K562 (cell line): ENCODE data around the gene TUBA1B. TPM values are rescaled to one million over a fixed set of nuclear protein-coding genes. Genes with fewer than 3 reads are reported as not detected.

Experiments
- BRCA1 ChIP-seq, 2 experiments: fragments of 450-650 bp in 1 of 2; sonication (generic) in 1 of 2; formaldehyde crosslinking in 1 of 2; IDR thresholded peaks; 2 replicates each; pipeline versions ENCODE4 v1.5.0 to v1.6.1; 2017 to 2020; ENCODE audit warnings: mild to moderate bottlenecking in 1 of 2, missing genetic modification reagents in 1 of 2
- CHCHD3 ChIP-seq: fragments of 250-450 bp; sonication (Bioruptor Pico); IDR thresholded peaks from 2 replicates; pipeline ENCODE4 v2.1.2; 2022; ENCODE audit warnings: mild to moderate bottlenecking
- DDX20 ChIP-seq: fragments of 450-650 bp; IDR thresholded peaks from 2 replicates; pipeline ENCODE4 v1.6.1; 2016; ENCODE audit warnings: missing genetic modification characterization, low read depth, mild to moderate bottlenecking, missing compliant biosample characterization, moderate library complexity
- FOSL1 ChIP-seq: fragments of 200-800 bp; sonication (Bioruptor generic); conservative IDR thresholded peaks from 2 replicates; pipeline ENCODE4 v1.6.1; 2016; ENCODE audit warnings: missing genetic modification characterization, missing compliant biosample characterization
- GTF2F1 ChIP-seq: IDR thresholded peaks from 2 replicates; pipeline ENCODE4 v1.6.1; 2011; ENCODE audit warnings: low read depth, low read length, improper control_type of control experiment
- KDM5B ChIP-seq: fragments of 200-600 bp; sonication (generic); IDR thresholded peaks from 2 replicates; pipeline ENCODE4 v1.6.1; 2012; ENCODE audit warnings: low read depth, mild to moderate bottlenecking, moderate library complexity, low read length, control low read depth, inconsistent platforms; ENCODE audit not compliant: insufficient replicate concordance
- KLF13 ChIP-seq: fragments of 450-650 bp; IDR thresholded peaks from 2 replicates; pipeline ENCODE4 v1.6.1; 2016; ENCODE audit warnings: missing genetic modification characterization, low read depth, mild to moderate bottlenecking, missing compliant biosample characterization, moderate library complexity, borderline replicate concordance
- LARP7 ChIP-seq: fragments of 450-650 bp; IDR thresholded peaks from 2 replicates; pipeline ENCODE4 v1.6.1; 2016
- MAZ ChIP-seq, 2 experiments: fragments of 450-650 bp in 1 of 2; sonication (generic) in 1 of 2; formaldehyde crosslinking; IDR thresholded peaks in 1 of 2; conservative IDR thresholded peaks in 1 of 2; 2 replicates each; pipeline versions ENCODE4 v1.4.0 to v1.5.0; 2020; ENCODE audit warnings: mild to moderate bottlenecking in 1 of 2, missing genetic modification reagents in 1 of 2
- PHB2 ChIP-seq: fragments of 450-650 bp; IDR thresholded peaks from 2 replicates; pipeline ENCODE4 v1.6.1; 2017; ENCODE audit warnings: low read depth
- PTBP1 ChIP-seq: fragments of 200-400 bp; formaldehyde crosslinking; IDR thresholded peaks from 2 replicates; pipeline ENCODE4 v1.6.1; 2017; ENCODE audit warnings: low read depth, low read length
- RBBP5 ChIP-seq: fragments of 200-600 bp; sonication (generic); IDR thresholded peaks from 2 replicates; pipeline ENCODE4 v1.6.1; 2012; ENCODE audit warnings: borderline replicate concordance, mild to moderate bottlenecking, low read length, control low read depth, inconsistent platforms; ENCODE audit not compliant: insufficient read depth, poor library complexity, severe bottlenecking
- RBFOX2 ChIP-seq: fragments of 200-400 bp; formaldehyde crosslinking; IDR thresholded peaks from 2 replicates; pipeline ENCODE4 v1.6.1; 2017; ENCODE audit warnings: low read depth, mild to moderate bottlenecking, low read length, moderate library complexity
- SRF ChIP-seq, 2 experiments: fragments of 250-450, 450-650 bp in 1 of 2; sonication (Bioruptor Pico) in 1 of 2; sonication (generic) in 1 of 2; formaldehyde crosslinking; IDR thresholded peaks; 2 replicates each; pipeline versions ENCODE4 v1.5.0 to v1.5.1; 2020 to 2022; ENCODE audit warnings: mild to moderate bottlenecking in 1 of 2, missing genetic modification reagents in 1 of 2
- STAT5A ChIP-seq: IDR thresholded peaks from 2 replicates; pipeline ENCODE4 v1.6.1; 2012; ENCODE audit warnings: low read length, inconsistent platforms, borderline replicate concordance
- TAF1 ChIP-seq: IDR thresholded peaks from 2 replicates; pipeline ENCODE4 v1.6.1; 2011; ENCODE audit warnings: mild to moderate bottlenecking, low read length, moderate library complexity; ENCODE audit not compliant: insufficient read depth, control insufficient read depth, severe bottlenecking; ENCODE audit errors: extremely low read depth
- TCF7 ChIP-seq: sonication (generic); IDR thresholded peaks from 2 replicates; pipeline ENCODE4 v1.6.1; 2016; ENCODE audit warnings: antibody characterized with exemption, borderline replicate concordance
- TEAD1 ChIP-seq, 2 experiments: fragments of 450-650 bp in 1 of 2; sonication (generic) in 1 of 2; formaldehyde crosslinking; IDR thresholded peaks; 2 replicates each; pipeline versions ENCODE4 v1.4.0 to v1.8.0; 2020 to 2022; ENCODE audit warnings: mild to moderate bottlenecking in 2 of 2, missing genetic modification reagents in 1 of 2
- TEAD2 ChIP-seq: fragments of 450-650 bp; IDR thresholded peaks from 2 replicates; pipeline ENCODE4 v1.6.1; 2016; ENCODE audit warnings: missing genetic modification characterization, control low read depth, missing compliant biosample characterization
- WHSC1 ChIP-seq: IDR thresholded peaks from one replicate; pipeline ENCODE4 v1.6.1; 2012; ENCODE audit warnings: low read length, control low read depth, inconsistent platforms
- ZNF778 ChIP-seq: fragments of 450-650 bp; formaldehyde crosslinking; IDR thresholded peaks from 2 replicates; pipeline ENCODE4 v1.4.0; 2020; ENCODE audit warnings: mild to moderate bottlenecking, moderate library complexity
- ZNF785 ChIP-seq: fragments of 250-450 bp; sonication (Bioruptor Pico); IDR thresholded peaks from 2 replicates; pipeline ENCODE4 v1.4.0; 2020; ENCODE audit warnings: mild to moderate bottlenecking
- polyA plus RNA-seq, 8 experiments: library from polyadenylated mRNA; depleted of rRNA in 4 of 8; stranded (reverse) in 5 of 8; unstranded in 3 of 8; fragments of >200 nt; fragmentation: Nextera tagmentation in 2 of 8; fragmentation: Illumina TruSeq in 1 of 8; extraction: Ambion mirVana in 2 of 8; extraction: Trizol in 1 of 8; gene quantifications; 2 replicates each; pipeline versions ENCODE4 v1.2.1 to v1.2.3, GENCODE V29; 2011 to 2014; ENCODE audit warnings: inconsistent platforms in 1 of 8, missing spikeins in 1 of 8
- total RNA-seq, 7 experiments: library from RNA; depleted of rRNA in 6 of 7; stranded (reverse); fragments of >200 nt in 6 of 7; fragmentation: Illumina TruSeq in 2 of 7; extraction: Trizol in 2 of 7; gene quantifications; 2 replicates each; pipeline versions ENCODE4 v1.2.1 to v1.2.3, GENCODE V29; 2011 to 2021; ENCODE audit warnings: low replicate concordance in 1 of 7
- TF ChIP-seq, protein P1 (sequence below), 2 experiments: IDR thresholded peaks; 2 replicates each; pipeline ENCODE4 v1.6.1; 2011; ENCODE audit warnings: borderline replicate concordance in 1 of 2, control low read depth in 1 of 2, low read depth in 1 of 2, low read length in 1 of 2, mild to moderate bottlenecking in 1 of 2, mixed read lengths in 1 of 2, moderate library complexity in 1 of 2; ENCODE audit not compliant: insufficient read depth in 1 of 2, insufficient read length in 1 of 2, poor library complexity in 1 of 2, severe bottlenecking in 1 of 2; ENCODE audit errors: extremely low read depth in 1 of 2
- TF ChIP-seq, protein P2 (sequence below): fragments of 250-450 bp; sonication (Bioruptor Pico); IDR thresholded peaks from 2 replicates; pipeline ENCODE4 v1.4.0; 2020; ENCODE audit warnings: mild to moderate bottlenecking, moderate library complexity
- TF ChIP-seq, protein P3 (sequence below): fragments of 250-450 bp; sonication (Bioruptor Pico); IDR thresholded peaks from 2 replicates; pipeline ENCODE4 v1.8.0; 2022; ENCODE audit warnings: moderate library complexity, mild to moderate bottlenecking, inconsistent platforms

The TUBA1B gene
- total and polyA plus RNA-seq, 9 of the 15 experiments (the other 6 are each of a cell fraction or from before 2014, with no cell fraction given), result 2,189 to 4,624 (median 2,628) TPM

DNA sequence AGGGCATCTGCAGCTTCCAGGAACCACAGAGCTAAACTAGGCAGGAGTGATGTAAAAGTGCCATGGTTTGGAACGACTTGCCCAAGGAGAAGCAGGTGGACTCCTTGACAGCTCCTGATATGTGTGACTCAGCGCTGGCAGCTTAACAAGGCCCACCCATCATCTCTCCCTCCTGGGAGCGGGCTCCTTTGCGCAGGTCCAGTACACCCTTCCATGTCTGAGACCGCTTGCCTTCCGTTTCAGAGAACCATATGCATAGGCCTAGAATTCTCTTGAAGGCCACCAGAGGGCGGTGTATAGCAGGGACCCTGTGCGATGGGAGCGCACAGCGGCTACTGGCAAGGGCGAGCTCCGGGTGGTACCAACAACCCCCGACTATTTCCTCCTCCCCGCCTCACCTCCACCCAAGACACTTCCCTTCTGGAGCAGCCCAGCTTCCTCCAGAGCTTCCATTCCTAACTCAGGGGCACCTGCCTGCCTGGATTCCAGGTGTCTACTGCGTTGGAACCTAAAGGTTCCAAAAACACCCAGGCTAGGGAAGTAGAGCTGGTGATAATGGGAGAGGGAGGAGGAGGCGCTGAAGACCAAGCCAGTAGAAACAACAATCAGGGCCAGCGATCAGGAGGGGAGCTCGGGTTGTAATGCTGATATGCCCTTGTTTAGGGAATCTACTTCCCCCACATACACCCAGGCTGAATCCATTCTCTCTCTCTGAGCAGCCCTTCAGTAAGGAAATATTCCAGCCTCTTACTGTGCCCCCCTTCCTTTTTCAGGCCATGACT is 42.9 kb downstream of the TUBA1B start (continued):
- TF ChIP-seq TAF1 (no peak), KDM5B (peak; percentile 41), BRCA1 (IDR thresholded peaks at IDR 0.05) (no peak), BRCA1 (CRISPR knock-in tag; IDR thresholded peaks at IDR 0.05) (no peak), MAZ (CRISPR knock-in tag; conservative IDR thresholded peaks at IDR 0.05 in 1 of 2, IDR thresholded peaks at IDR 0.05 in 1 of 2) (peak; percentile 71 to 73), RBFOX2 (peak; percentile 42), ZNF778 (CRISPR knock-in tag) (no peak), PHB2 (no peak), CHCHD3 (CRISPR knock-in tag) (no peak), KLF13 (tag) (0 out of 2 replicates have a peak, but pooled peaks have one; percentile 40), PTBP1 (no peak), TEAD1 (CRISPR knock-in tag; IDR thresholded peaks at IDR 0.05) (no peak), FOSL1 (tag) (peak; percentile 72), STAT5A (0 out of 2 replicates have a peak, but pooled peaks have one; percentile 32), SRF (CRISPR knock-in tag; IDR thresholded peaks at IDR 0.05) (no peak), GTF2F1 (0 out of 2 replicates have a peak, but pooled peaks have one; percentile 54), LARP7 (no peak), WHSC1 (no peak), RBBP5 (no peak), ZNF785 (no peak), TEAD2 (no peak), TCF7 (no peak), DDX20 (tag) (no peak)
- TF ChIP-seq, protein P1, sequence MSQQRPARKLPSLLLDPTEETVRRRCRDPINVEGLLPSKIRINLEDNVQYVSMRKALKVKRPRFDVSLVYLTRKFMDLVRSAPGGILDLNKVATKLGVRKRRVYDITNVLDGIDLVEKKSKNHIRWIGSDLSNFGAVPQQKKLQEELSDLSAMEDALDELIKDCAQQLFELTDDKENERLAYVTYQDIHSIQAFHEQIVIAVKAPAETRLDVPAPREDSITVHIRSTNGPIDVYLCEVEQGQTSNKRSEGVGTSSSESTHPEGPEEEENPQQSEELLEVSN (IDR thresholded peaks at IDR 0.05; ENCODE audit: borderline replicate concordance in 1 of 2, extremely low read depth in 1 of 2, insufficient read depth in 1 of 2, insufficient read length in 1 of 2, low read depth in 1 of 2, low read length in 1 of 2, poor library complexity in 1 of 2, severe bottlenecking in 1 of 2), result peak in 1 of 2 experiments; percentile 30
- TF ChIP-seq, protein P2, sequence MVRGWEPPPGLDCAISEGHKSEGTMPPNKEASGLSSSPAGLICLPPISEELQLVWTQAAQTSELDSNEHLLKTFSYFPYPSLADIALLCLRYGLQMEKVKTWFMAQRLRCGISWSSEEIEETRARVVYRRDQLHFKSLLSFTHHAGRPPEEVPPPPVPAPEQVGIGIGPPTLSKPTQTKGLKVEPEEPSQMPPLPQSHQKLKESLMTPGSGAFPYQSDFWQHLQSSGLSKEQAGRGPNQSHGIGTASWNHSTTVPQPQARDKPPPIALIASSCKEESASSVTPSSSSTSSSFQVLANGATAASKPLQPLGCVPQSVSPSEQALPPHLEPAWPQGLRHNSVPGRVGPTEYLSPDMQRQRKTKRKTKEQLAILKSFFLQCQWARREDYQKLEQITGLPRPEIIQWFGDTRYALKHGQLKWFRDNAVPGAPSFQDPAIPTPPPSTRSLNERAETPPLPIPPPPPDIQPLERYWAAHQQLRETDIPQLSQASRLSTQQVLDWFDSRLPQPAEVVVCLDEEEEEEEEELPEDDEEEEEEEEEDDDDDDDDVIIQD (CRISPR knock-in tag), result no peak
- TF ChIP-seq, protein P3, sequence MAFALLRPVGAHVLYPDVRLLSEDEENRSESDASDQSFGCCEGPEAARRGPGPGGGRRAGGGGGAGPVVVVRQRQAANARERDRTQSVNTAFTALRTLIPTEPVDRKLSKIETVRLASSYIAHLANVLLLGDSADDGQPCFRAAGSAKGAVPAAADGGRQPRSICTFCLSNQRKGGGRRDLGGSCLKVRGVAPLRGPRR (CRISPR knock-in tag), result no peak
